Ectodermal cell (in vitro differentiated cells): Measurements from ENCODE around the gene PIEZO2.

Experiments
- H3K27ac ChIP-seq: 2 replicates; pipeline ENCODE4 v1.7.0; 2013; ENCODE audit warnings: mild to moderate bottlenecking, low read depth, low read length; ENCODE audit not compliant: insufficient read depth, poor library complexity, severe bottlenecking
- H3K27me3 ChIP-seq: 2 replicates; pipeline ENCODE4 v1.7.0; 2013; ENCODE audit warnings: mild to moderate bottlenecking, low read length; ENCODE audit not compliant: insufficient read depth, control insufficient read depth, poor library complexity, severe bottlenecking
- H3K36me3 ChIP-seq: one replicate; pipeline ENCODE4 v1.7.0; 2013; ENCODE audit warnings: low read length; ENCODE audit not compliant: control insufficient read depth, insufficient read depth
- H3K4me1 ChIP-seq: one replicate; pipeline ENCODE4 v1.7.0; 2013; ENCODE audit warnings: low read length; ENCODE audit not compliant: control insufficient read depth, insufficient read depth
- H3K4me3 ChIP-seq: 2 replicates; pipeline ENCODE4 v1.7.0; 2013; ENCODE audit warnings: low read depth, low read length, control low read depth; ENCODE audit not compliant: insufficient read depth
- H3K9me3 ChIP-seq: 2 replicates; pipeline ENCODE4 v1.7.0; 2013; ENCODE audit warnings: mild to moderate bottlenecking, low read length, moderate library complexity; ENCODE audit not compliant: control insufficient read depth
- WGBS, 2 experiments: methylation state at CpG; one replicate each; pipeline ENCODE4 v1.1.7; 2013; ENCODE audit warnings: missing lambda C conversion rate in 2 of 2; 5-methylcytosine and 5-hydroxymethylcytosine counted together

Gene PIEZO2

GRCh38 chr18:10912790-10913545, 236.4 kb downstream of the PIEZO2 start:
- no peak overlapping the region for H3K4me3 ChIP-seq
- no peaks in the 10 kb centered on the region for H3K27me3 ChIP-seq
- no peaks in the 10 kb centered on the region for H3K9me3 ChIP-seq
- WGBS, 2 experiments, result 96% methylated on average over 6 of the region's 6 CpGs
- no peaks in the 10 kb centered on the region for H3K36me3 ChIP-seq
- H3K4me1 ChIP-seq, result no peaks in the 10 kb centered on the region
- no peak overlapping the region for H3K27ac ChIP-seq

GRCh38 chr18:10909724-10910123, 239.6 kb downstream of the PIEZO2 start:
- H3K27me3 ChIP-seq, result no peaks in the 10 kb centered on the region
- H3K9me3 ChIP-seq, result no peaks in the 10 kb centered on the region
- 97 to 100% methylated on average over 3 to 4 of the region's 4 CpGs for WGBS, 2 experiments
- no peaks in the 10 kb centered on the region for H3K4me1 ChIP-seq
- no peak overlapping the region for H3K27ac ChIP-seq
- no peak overlapping the region for H3K4me3 ChIP-seq
- no peaks in the 10 kb centered on the region for H3K36me3 ChIP-seq

GRCh38 chr18:10908760-10909159, 240.6 kb downstream of the PIEZO2 start:
- no peaks in the 10 kb centered on the region for H3K27me3 ChIP-seq
- no peak overlapping the region for H3K4me3 ChIP-seq
- no peak overlapping the region for H3K27ac ChIP-seq
- no peaks in the 10 kb centered on the region for H3K9me3 ChIP-seq
- no peaks in the 10 kb centered on the region for H3K4me1 ChIP-seq
- H3K36me3 ChIP-seq, result no peaks in the 10 kb centered on the region
- 83 to 88% methylated on average over 5 of the region's 5 CpGs for WGBS, 2 experiments

GRCh38 chr18:10907749-10908148, 241.6 kb downstream of the PIEZO2 start:
- H3K4me1 ChIP-seq, result no peaks in the 10 kb centered on the region
- no peaks in the 10 kb centered on the region for H3K36me3 ChIP-seq
- 100% methylated on average over 1 of the region's 1 CpG for WGBS, 2 experiments
- H3K9me3 ChIP-seq, result no peaks in the 10 kb centered on the region
- H3K27me3 ChIP-seq, result no peaks in the 10 kb centered on the region
- no peak overlapping the region for H3K4me3 ChIP-seq
- no peak overlapping the region for H3K27ac ChIP-seq

- H3K27me3 ChIP-seq, result no peaks in the 10 kb centered on the region
- H3K4me3 ChIP-seq, result no peak overlapping the region
- no peak overlapping the region for H3K27ac ChIP-seq
- WGBS, 2 experiments, result 83 to 90% methylated on average over 2 of the region's 2 CpGs
- no peaks in the 10 kb centered on the region for H3K9me3 ChIP-seq
- H3K4me1 ChIP-seq, result no peaks in the 10 kb centered on the region
- H3K36me3 ChIP-seq, result no peaks in the 10 kb centered on the region
These were observed 248.0 kb downstream of the PIEZO2 start for GRCh38 chr18:10901329-10901728.

GRCh38 chr18:10900435-10900834, 248.9 kb downstream of the PIEZO2 start:
- Histone ChIP-seq H3K9me3 (no peaks in the 10 kb centered on the region), H3K27ac (no peak overlapping the region), H3K4me1 (no peaks in the 10 kb centered on the region), H3K36me3 (no peaks in the 10 kb centered on the region), H3K27me3 (no peaks in the 10 kb centered on the region), H3K4me3 (no peak overlapping the region)
- 70 to 71% methylated on average over 4 of the region's 4 CpGs for WGBS, 2 experiments

GRCh38 chr18:10899481-10899880, 249.9 kb downstream of the PIEZO2 start:
- WGBS, 2 experiments, result 89 to 91% methylated on average over 1 of the region's 1 CpG
- Histone ChIP-seq H3K27ac (no peak overlapping the region), H3K9me3 (no peaks in the 10 kb centered on the region), H3K27me3 (no peaks in the 10 kb centered on the region), H3K4me3 (no peak overlapping the region), H3K36me3 (no peaks in the 10 kb centered on the region), H3K4me1 (no peaks in the 10 kb centered on the region)

- no peaks in the 10 kb centered on the region for H3K27me3 ChIP-seq
- 93% methylated on average over 4 of the region's 4 CpGs for WGBS, 2 experiments
- H3K4me3 ChIP-seq, result no peak overlapping the region
- no peaks in the 10 kb centered on the region for H3K9me3 ChIP-seq
- no peak overlapping the region for H3K27ac ChIP-seq
- no peaks in the 10 kb centered on the region for H3K36me3 ChIP-seq
- H3K4me1 ChIP-seq, result no peaks in the 10 kb centered on the region
These were observed 250.9 kb downstream of the PIEZO2 start for GRCh38 chr18:10898417-10898974.

GRCh38 chr18:10896851-10897250, 252.5 kb downstream of the PIEZO2 start:
- Histone ChIP-seq H3K36me3 (no peaks in the 10 kb centered on the region), H3K4me3 (no peak overlapping the region), H3K9me3 (no peaks in the 10 kb centered on the region), H3K27ac (no peak overlapping the region), H3K4me1 (no peaks in the 10 kb centered on the region), H3K27me3 (no peaks in the 10 kb centered on the region)
- 92 to 93% methylated on average over 3 of the region's 3 CpGs for WGBS, 2 experiments

GRCh38 chr18:10895976-10896375, 253.4 kb downstream of the PIEZO2 start:
- no peak overlapping the region for H3K27ac ChIP-seq
- WGBS, 2 experiments, result 95 to 100% methylated on average over 3 of the region's 4 CpGs
- H3K27me3 ChIP-seq, result no peaks in the 10 kb centered on the region
- no peaks in the 10 kb centered on the region for H3K4me1 ChIP-seq
- no peaks in the 10 kb centered on the region for H3K9me3 ChIP-seq
- H3K4me3 ChIP-seq, result no peak overlapping the region
- no peaks in the 10 kb centered on the region for H3K36me3 ChIP-seq
